Neural cell (in vitro differentiated cells): Measurements from ENCODE around the gene LRMDA. TPM values are rescaled to one million over a fixed set of nuclear protein-coding genes. Genes with fewer than 3 reads are reported as not detected.

Experiments
- H2AFZ ChIP-seq: fragments of 200-600, 300-800 bp; sonication (generic), shearing (Covaris generic); 2 replicates; pipeline ENCODE4 v1.6.0; 2014; ENCODE audit warnings: low read depth, mild to moderate bottlenecking, antibody characterized with exemption, low read length, moderate library complexity
- H3F3A ChIP-seq: fragments of 200-600 bp; shearing (Covaris generic); 2 replicates; pipeline ENCODE4 v1.6.1; 2016; ENCODE audit warnings: mild to moderate bottlenecking, moderate library complexity, mixed read lengths, antibody characterized with exemption, low read length; ENCODE audit not compliant: insufficient read depth, poor library complexity, severe bottlenecking
- H3K27ac ChIP-seq: fragments of 200-600, 300-800 bp; sonication (generic), shearing (Covaris generic); 2 replicates; pipeline ENCODE4 v1.5.1; 2014; ENCODE audit warnings: mild to moderate bottlenecking, low read length, moderate library complexity
- H3K27me3 ChIP-seq: fragments of 300-800, 200-600 bp; sonication (generic), shearing (Covaris generic); 2 replicates; pipeline ENCODE4 v1.6.0; 2014; ENCODE audit warnings: mild to moderate bottlenecking, low read depth, low read length, moderate library complexity; ENCODE audit not compliant: insufficient read depth
- H3K36me3 ChIP-seq: fragments of 300-800, 200-600 bp; sonication (generic), shearing (Covaris generic); 2 replicates; pipeline ENCODE4 v1.5.1; 2014; ENCODE audit warnings: mild to moderate bottlenecking, antibody characterized with exemption, low read length, moderate library complexity; ENCODE audit not compliant: insufficient read depth
- H3K4me2 ChIP-seq: fragments of 300-800, 200-600 bp; sonication (generic), shearing (Covaris generic); 2 replicates; pipeline ENCODE4 v1.6.0; 2014; ENCODE audit warnings: mild to moderate bottlenecking, low read length
- H3K4me3 ChIP-seq: fragments of 300-800, 200-600 bp; sonication (generic), shearing (Covaris generic); 2 replicates; pipeline ENCODE4 v1.5.1; 2014; ENCODE audit warnings: mild to moderate bottlenecking, low read length, moderate library complexity
- H3K79me2 ChIP-seq: fragments of 200-600 bp; shearing (Covaris generic); replicated peaks from 2 replicates; pipeline ENCODE4 v1.6.0; 2014; ENCODE audit warnings: mild to moderate bottlenecking, low read length, moderate library complexity; ENCODE audit not compliant: insufficient read depth
- H3K9ac ChIP-seq: fragments of 300-800, 200-600 bp; sonication (generic), shearing (Covaris generic); 2 replicates; pipeline ENCODE4 v1.6.1; 2016; ENCODE audit warnings: mild to moderate bottlenecking, low read length, mixed read lengths
- H3K9me2 ChIP-seq: fragments of 200-600 bp; shearing (Covaris generic); 2 replicates; pipeline ENCODE4 v1.6.1; 2016; ENCODE audit warnings: mild to moderate bottlenecking, low read length, mixed read lengths; ENCODE audit not compliant: insufficient read depth
- H3K9me3 ChIP-seq: fragments of 200-600, 300-800 bp; sonication (generic), shearing (Covaris generic); 2 replicates; pipeline ENCODE4 v1.6.1; 2016; ENCODE audit warnings: mild to moderate bottlenecking, mixed run types, low read length, moderate library complexity, mixed read lengths
- H4K20me1 ChIP-seq: fragments of 200-600 bp; shearing (Covaris generic); 2 replicates; pipeline ENCODE4 v1.6.1; 2016; ENCODE audit warnings: mild to moderate bottlenecking, mixed run types; ENCODE audit not compliant: insufficient read depth
- CTCF ChIP-seq: fragments of 450-650 bp; IDR thresholded peaks from 2 replicates; pipeline ENCODE4 v1.5.1; 2014; ENCODE audit warnings: antibody characterized with exemption, mild to moderate bottlenecking, moderate library complexity; ENCODE audit not compliant: poor library complexity, severe bottlenecking
- EP300 ChIP-seq: fragments of 450-650 bp; conservative IDR thresholded peaks from 2 replicates; pipeline ENCODE4 v1.6.1; 2014; ENCODE audit warnings: antibody characterized with exemption, mild to moderate bottlenecking, moderate library complexity; ENCODE audit not compliant: poor library complexity, severe bottlenecking
- EZH2 ChIP-seq: fragments of 200-600, 300-800 bp; shearing (Covaris generic), sonication (generic); IDR thresholded peaks from 2 replicates; pipeline ENCODE4 v1.6.1; 2014; ENCODE audit warnings: antibody characterized with exemption, low read length, borderline replicate concordance, mild to moderate bottlenecking; ENCODE audit not compliant: insufficient read depth, poor library complexity, severe bottlenecking
- MXI1 ChIP-seq: fragments of 450-650 bp; conservative IDR thresholded peaks from 2 replicates; pipeline ENCODE4 v1.6.1; 2014; ENCODE audit warnings: antibody characterized with exemption, mild to moderate bottlenecking; ENCODE audit not compliant: poor library complexity, severe bottlenecking
- POLR2AphosphoS5 ChIP-seq: IDR thresholded peaks from 2 replicates; pipeline ENCODE4 v1.6.1; 2012
- RAD21 ChIP-seq: fragments of 450-650 bp; conservative IDR thresholded peaks from 2 replicates; pipeline ENCODE4 v1.6.1; 2014; ENCODE audit warnings: antibody characterized with exemption, mild to moderate bottlenecking, moderate library complexity
- REST ChIP-seq: IDR thresholded peaks from 2 replicates; pipeline ENCODE4 v1.6.1; 2012; ENCODE audit warnings: borderline replicate concordance
- SMC3 ChIP-seq: fragments of 450-650 bp; conservative IDR thresholded peaks from 2 replicates; pipeline ENCODE4 v1.6.1; 2014; ENCODE audit warnings: antibody characterized with exemption, mild to moderate bottlenecking, moderate library complexity; ENCODE audit not compliant: poor library complexity
- TAF1 ChIP-seq: IDR thresholded peaks from 2 replicates; pipeline ENCODE4 v1.6.1; 2012; ENCODE audit warnings: low read depth
- polyA plus RNA-seq: library from polyadenylated mRNA; depleted of rRNA; stranded (reverse); fragments of >200 nt; gene quantifications from 2 replicates; pipeline ENCODE4 v1.2.3, GENCODE V29; 2014

Gene LRMDA
- polyA plus RNA-seq, 1 donor from 2014 or later: 5.6 TPM

- no peak overlapping the region for H3K4me3 ChIP-seq
- H3K4me2 ChIP-seq: no peak overlapping the region
- no peaks in the 10 kb centered on the region for H3K9me3 ChIP-seq
- H3K9ac ChIP-seq: no peak overlapping the region
- no peaks in the 10 kb centered on the region for H4K20me1 ChIP-seq
- H3K27me3 ChIP-seq: no peaks in the 10 kb centered on the region
- no peak overlapping the region for H2AFZ ChIP-seq
- no peaks in the 10 kb centered on the region for H3K9me2 ChIP-seq
- no peak for TF ChIP-seq TAF1
- no peak for TF ChIP-seq REST
- no peak for TF ChIP-seq CTCF
- TF ChIP-seq SMC3: no peak
- no peak for TF ChIP-seq EZH2
- TF ChIP-seq POLR2AphosphoS5: no peak
- no peak for TF ChIP-seq MXI1
- no peak for TF ChIP-seq RAD21
- TF ChIP-seq EP300: no peak
- no peaks in the 10 kb centered on the region for H3K36me3 ChIP-seq
- no peak overlapping the region for H3K27ac ChIP-seq
- no peaks in the 10 kb centered on the region for H3K79me2 ChIP-seq
- no peaks in the 10 kb centered on the region for H3F3A ChIP-seq
Measured at GRCh38 chr10:76397181-76398042, 966.0 kb downstream of the LRMDA start.

- Histone ChIP-seq H3K79me2 (no peaks in the 10 kb centered on the region), H3K36me3 (no peaks in the 10 kb centered on the region), H3F3A (no peaks in the 10 kb centered on the region), H3K4me2 (no peak overlapping the region), H2AFZ (no peak overlapping the region), H4K20me1 (no peaks in the 10 kb centered on the region), H3K27me3 (no peaks in the 10 kb centered on the region), H3K9me3 (no peaks in the 10 kb centered on the region), H3K4me3 (no peak overlapping the region), H3K27ac (no peak overlapping the region), H3K9me2 (no peaks in the 10 kb centered on the region), H3K9ac (no peak overlapping the region)
- TF ChIP-seq CTCF (no peak), MXI1 (no peak), REST (no peak), POLR2AphosphoS5 (no peak), EZH2 (no peak), RAD21 (no peak), SMC3 (no peak), TAF1 (no peak), EP300 (no peak)
Measured at GRCh38 chr10:76398043-76398710, 966.8 kb downstream of the LRMDA start.
